Panc1 (cell line): ENCODE measurements around the gene SCO2.

Experiments used
- CTCF ChIP-seq: fragments of 450-650 bp; IDR thresholded peaks from 2 replicates; pipeline ENCODE4 v1.5.1; 2017; ENCODE audit warnings: mild to moderate bottlenecking
- POLR2AphosphoS5 ChIP-seq: IDR thresholded peaks from 2 replicates; pipeline ENCODE4 v1.6.1; 2012; ENCODE audit warnings: mild to moderate bottlenecking, low read depth, low read length, moderate library complexity
- REST ChIP-seq, 2 experiments: IDR thresholded peaks; 2 replicates each; pipeline ENCODE4 v1.6.1; 2011 to 2012; ENCODE audit warnings: low read depth in 2 of 2, control low read depth in 1 of 2, low read length in 1 of 2, mild to moderate bottlenecking in 1 of 2, moderate library complexity in 1 of 2; ENCODE audit not compliant: insufficient read depth in 1 of 2
- SIN3A ChIP-seq: IDR thresholded peaks from 2 replicates; pipeline ENCODE4 v1.6.1; 2012; ENCODE audit warnings: low read depth, mild to moderate bottlenecking, low read length, moderate library complexity, borderline replicate concordance; ENCODE audit not compliant: insufficient read depth
- TCF7L2 ChIP-seq: IDR thresholded peaks from 2 replicates; pipeline ENCODE4 v1.6.1; 2011; ENCODE audit warnings: mild to moderate bottlenecking, low read depth, low read length, inconsistent platforms

- no peak for TF ChIP-seq CTCF
- no peak for TF ChIP-seq REST (IDR thresholded peaks at IDR 0.05; ENCODE audit: insufficient read depth in 1 of 2, low read depth in 2 of 2, low read length in 1 of 2)
- no peak for TF ChIP-seq SIN3A
- TF ChIP-seq POLR2AphosphoS5 = no peak
- no peak for TF ChIP-seq TCF7L2
Observed at GRCh38 chr22:50536226-50536625, 10.8 kb upstream of the SCO2 start.
